HG02763 (cell line): Measurements from ENCODE around the gene BFSP1.

Experiments
- ATAC-seq: cut with Tn5 transposase; IDR thresholded peaks from one replicate; pipeline ENCODE4 v1.9.1; 2021; ENCODE audit warnings: mild to moderate bottlenecking, moderate library complexity; ENCODE audit not compliant: unreplicated experiment

BFSP1 gene

DNA sequence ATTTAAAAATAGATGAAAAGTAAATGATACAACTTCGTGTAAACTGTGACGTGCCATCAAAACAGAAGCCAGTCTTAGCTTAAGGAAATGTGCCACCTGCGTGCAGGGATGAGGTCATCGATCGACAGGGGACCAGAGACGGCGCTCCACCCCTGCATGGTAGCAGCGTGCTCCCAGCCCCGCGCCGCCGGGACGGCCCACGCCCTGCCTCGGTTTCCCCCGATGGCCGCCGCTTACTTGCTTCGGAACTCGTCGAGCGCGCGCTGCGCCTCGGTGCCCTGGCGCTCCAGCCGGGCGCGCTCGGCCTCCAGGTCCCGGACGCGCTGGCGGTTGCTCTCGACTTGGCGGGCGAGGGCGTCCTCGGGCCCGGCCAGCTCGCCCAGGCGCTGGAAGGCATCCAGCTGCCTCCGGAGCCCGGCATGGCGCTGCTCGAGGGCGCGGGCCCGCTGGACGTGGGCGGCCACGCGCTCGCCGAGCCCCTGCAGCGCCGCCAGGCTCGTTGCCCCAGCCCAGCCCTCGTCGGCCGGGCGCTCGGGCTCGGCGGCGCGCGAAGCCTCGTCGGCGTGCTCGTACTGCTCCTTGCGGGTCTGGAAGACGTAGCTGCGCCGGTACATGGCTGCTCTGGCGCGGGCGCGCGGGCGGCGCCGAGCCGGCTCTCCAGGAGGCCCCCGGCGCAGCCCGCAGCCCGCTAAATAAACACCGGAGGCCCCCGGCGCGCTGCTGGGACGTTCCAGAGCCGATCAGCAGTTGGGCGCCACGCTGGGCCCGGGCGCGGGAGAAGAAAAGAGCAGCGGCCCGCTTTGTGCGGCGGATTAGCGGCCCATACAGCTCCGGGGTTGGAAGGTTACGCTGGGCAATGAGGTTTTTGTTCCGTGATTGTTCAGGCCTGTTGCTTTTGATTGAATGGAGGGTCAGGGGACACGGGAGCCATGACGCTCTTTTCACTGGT lies at the start of gene BFSP1:
BFSP1 (minus strand) TSS at position 664 of the 949 bp plus-strand sequence; CDS start at position 614, 50 bp downstream.
- ATAC-seq, result no peak

DNA sequence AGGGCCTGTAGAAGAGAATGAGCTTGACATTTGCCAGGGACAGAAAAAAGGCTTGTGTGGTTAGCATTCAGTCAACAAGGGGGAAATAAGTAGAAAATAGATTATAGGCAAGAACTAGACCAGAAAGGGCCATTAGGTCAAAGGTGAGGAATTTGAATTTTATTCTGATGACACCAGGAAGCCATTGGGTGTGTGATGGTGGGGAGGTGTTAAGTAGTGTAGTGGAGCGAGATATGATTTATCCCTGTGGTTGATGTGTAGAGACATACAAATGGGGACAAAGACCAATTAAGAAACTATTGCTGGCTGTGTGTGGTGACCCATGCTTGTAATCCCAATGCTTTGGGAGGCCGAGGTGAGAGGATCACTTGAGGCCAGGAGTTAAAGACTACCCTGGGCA lies 49.7 kb upstream of the BFSP1 start:
- ATAC-seq, result no peak

GRCh38 chr20:17579369-17580039 lies 48.3 kb upstream of the BFSP1 start:
- no peak for ATAC-seq

DNA sequence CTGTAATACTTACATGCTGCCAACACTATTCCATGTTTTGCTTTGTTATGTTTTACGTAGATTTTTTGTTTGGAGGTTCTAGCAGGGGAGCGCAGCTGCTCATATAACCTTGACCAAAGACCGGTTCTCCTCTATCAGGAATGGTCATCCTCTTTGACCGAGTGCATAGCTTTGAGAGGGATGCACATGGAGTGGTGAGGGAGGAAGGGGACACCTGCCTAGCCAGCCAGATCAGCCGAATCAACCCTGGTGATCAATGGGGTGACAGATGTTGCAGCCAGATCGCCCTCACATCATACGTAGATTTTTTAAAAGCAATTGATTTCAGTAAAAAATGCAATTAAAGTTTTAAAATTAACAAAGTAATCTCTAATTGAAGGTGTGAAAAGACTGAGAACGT lies 45.0 kb upstream of the BFSP1 start:
- no peak for ATAC-seq

DNA sequence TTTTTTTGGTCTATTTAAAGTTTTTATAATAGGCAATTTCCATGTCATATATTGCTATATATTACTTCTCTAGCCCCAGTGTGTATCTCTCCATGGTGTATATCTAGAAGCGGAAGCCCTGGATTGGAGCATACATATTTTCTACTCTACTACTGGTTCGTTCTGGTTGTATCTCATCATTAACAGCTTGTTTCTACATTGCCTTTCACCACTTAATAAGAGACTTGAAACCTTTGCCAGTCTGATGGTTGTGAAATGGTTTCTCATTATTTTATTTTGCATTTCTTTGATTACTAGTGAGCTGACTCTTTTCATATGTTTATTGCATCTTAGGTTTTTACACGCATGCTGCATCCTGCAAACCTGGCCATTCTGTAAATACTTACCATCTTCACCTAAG lies 42.3 kb upstream of the BFSP1 start:
- no peak for ATAC-seq

GRCh38 chr20:17572034-17572638 lies 41.0 kb upstream of the BFSP1 start:
- ATAC-seq, result no peak

GRCh38 chr20:17571153-17571527 lies 40.0 kb upstream of the BFSP1 start:
- no peak for ATAC-seq

DNA sequence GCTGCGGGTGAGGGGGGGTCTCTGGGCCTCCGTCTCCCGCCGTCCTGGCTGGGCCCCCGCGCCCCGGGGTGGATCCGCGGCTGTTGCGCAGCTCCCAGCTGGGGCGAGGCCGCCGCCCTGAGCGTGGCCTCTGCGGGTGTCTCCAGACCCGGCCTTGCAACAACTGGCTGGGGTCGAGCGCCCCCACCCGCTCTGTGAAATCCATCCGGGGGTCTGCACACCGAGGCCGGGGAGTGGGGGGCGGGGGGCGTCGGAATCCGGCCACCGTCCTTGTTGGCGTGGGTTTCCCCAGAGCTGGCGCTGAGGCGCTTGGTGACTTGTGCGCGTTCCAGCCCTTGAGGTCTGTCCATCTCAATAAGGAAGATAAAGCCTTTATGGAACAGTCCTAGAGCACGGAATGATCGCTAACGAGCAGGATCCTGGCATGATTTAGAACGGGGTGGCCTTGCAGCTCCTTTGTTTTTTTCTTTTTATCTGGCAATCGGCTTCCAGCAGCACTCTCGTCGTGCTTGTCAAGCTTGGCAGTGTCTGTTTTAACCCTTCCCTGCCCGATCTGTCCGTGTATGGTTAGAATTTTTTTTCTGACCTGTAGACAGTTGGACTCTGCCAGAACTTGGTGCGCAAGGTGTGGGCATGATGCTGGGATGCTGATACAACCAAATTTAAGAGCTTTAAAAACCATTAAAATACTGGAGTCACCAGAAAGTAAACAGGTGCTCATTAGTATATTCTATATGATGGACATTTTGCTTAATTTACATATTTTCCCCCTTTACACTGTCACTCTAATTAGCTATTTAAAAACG lies 39.4 kb upstream of the BFSP1 start:
- ATAC-seq, result peak; percentile 30

GRCh38 chr20:17569616-17570346 lies 38.6 kb upstream of the BFSP1 start, which contains the start of gene DSTN:
TSS of gene DSTN (plus strand) at chr20:17570075. CDS start at chr20:17570209, 134 bp downstream.
- ATAC-seq, result peak; percentile 88

GRCh38 chr20:17568972-17569521 lies 37.9 kb upstream of the BFSP1 start:
- ATAC-seq, result no peak

DNA sequence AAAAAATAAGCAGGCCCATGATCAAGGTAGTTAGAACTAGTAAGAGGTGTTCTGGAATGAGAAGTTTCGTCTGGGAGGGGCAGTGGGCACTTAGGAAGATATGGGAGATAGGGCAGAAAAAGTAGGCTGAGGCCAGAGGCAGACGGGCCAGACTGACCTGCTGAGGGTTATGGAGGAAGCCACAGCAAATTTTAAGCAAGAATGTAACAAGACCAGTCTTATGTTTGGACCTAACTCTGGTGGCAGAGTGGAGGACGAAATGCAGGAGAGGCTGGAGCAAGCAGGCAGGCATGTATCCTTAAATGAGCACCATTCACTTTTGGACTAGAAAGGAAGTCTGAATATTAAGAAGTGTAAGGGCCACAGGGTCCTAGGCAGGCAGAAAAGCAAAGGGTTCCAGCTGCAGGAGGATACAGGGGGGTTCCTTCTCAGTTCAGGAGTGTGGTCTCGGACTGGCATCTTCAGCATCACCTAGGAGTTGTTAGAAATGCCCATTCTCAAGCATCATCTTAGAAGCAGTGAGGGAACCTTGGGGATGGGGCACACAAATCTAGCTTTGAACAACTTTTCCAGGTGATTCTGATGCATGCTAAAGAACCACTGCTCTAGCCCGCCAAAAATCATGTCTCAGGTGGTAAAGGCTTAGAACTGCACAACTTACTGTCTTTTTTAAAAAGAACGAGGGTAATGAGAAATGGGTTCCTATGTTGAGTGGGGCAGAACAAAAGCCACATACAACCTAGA lies 37.0 kb upstream of the BFSP1 start:
- no peak for ATAC-seq

GRCh38 chr20:17566345-17566744 lies 35.2 kb upstream of the BFSP1 start:
- no peak for ATAC-seq

DNA sequence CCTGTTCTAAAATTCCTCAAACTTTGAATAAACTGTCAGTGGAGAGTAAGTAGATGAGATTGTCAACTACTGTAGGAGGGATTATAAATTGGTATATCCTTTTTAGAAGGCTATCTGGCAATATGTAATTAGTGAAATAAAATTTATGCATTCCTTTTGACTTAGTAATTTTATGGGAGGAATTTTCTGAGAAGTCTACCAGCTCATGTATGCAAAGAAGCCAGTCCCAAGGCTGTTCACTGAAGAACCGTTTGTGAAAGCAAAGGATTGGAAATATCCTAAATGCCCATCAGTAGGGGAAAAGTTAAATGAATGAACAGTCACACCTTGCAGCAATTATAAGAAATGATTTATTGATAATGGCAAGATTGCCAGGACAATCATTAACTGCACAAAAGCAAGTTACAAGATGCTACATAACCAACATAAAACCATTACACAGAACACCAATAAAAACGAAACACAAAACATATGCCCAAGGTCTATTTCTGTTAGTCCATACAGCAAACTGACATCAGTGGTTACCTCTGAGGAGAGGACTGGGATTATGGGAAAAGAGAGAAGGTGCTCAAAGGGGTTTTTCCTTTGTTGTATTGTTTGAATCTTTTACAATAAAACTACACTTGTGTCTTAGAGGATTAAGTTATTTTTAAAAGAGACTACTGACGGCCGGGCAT lies 34.1 kb upstream of the BFSP1 start:
- no peak for ATAC-seq

- no peak for ATAC-seq
These were observed 31.7 kb upstream of the BFSP1 start for GRCh38 chr20:17562804-17563305.

DNA sequence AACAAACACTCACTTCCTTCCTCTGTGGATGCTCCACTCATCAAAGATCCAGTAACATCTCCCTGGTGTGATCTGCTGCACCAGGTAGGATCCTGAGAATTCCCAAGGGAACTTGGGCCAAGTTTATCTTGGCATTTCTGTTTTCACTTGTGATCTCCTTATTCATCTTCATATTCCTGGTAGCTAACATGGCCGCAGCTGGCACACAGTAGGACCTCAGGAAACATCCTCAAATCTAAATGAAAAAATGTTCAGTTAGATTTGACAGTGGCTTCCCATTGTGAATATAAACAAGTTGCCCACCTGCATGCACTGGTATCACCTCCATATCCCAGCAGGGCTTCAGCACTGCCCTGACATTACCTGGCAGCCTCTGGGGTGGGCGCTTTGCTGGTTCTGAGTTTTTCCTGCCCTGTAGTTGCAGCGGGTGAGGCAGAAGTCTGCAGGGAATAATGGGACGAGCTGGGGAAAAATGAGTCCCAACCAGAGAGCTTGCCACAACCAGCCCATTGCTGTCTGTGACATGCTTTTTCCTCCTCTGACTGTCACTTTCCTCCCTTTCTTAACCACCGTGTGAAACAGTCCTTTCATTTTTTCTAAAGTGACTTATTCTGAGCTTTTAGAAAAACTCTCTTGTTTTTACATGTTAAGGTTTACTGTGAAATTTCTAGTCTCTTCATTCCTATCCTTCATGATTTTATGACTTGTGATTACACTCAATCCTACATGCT lies 29.3 kb upstream of the BFSP1 start:
- no peak for ATAC-seq

DNA sequence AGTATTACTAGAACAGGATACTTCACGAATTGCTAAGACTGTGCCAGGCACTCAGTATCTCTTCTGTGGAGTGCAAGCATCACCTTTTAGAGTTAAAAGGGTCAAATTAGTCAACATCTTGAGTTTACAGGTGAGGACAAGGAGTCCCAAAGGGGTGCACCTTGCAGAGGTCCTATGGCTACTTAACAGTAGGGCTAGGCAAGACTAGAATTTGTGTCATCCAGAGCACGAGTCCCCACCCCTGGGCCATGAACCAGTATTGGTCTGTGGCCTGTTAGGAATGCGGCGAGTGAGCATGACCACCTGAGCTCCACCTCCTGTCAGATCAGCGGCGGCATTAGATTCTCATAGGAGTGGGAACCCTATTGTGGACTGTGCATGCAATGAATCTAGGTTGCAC lies 28.2 kb upstream of the BFSP1 start:
- no peak for ATAC-seq

DNA sequence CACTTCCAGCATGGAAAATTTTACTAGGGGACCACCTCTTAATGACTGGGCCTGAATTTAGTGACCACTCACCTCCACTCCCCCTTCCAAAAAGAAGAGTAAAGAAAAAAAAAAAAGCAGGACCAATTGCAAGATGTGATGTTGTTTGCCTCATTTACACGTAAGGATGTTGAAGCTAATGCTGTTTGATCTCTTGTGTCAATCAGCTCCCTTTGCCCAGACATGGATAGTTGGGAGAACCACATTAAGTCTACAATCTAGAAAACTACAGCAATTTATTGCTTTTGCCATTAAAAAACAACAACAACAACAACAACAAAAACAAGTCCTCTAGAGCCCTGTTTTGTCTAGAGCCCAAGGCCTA lies 27.7 kb upstream of the BFSP1 start:
- ATAC-seq, result no peak
